ENCODE measurements around the gene SCAMP2. TPM values are rescaled to one million over a fixed set of nuclear protein-coding genes. Genes with fewer than 3 reads are reported as not detected.

SCAMP2 gene
- polyA plus RNA-seq, 1 donor = 64.7 TPM

DNA sequence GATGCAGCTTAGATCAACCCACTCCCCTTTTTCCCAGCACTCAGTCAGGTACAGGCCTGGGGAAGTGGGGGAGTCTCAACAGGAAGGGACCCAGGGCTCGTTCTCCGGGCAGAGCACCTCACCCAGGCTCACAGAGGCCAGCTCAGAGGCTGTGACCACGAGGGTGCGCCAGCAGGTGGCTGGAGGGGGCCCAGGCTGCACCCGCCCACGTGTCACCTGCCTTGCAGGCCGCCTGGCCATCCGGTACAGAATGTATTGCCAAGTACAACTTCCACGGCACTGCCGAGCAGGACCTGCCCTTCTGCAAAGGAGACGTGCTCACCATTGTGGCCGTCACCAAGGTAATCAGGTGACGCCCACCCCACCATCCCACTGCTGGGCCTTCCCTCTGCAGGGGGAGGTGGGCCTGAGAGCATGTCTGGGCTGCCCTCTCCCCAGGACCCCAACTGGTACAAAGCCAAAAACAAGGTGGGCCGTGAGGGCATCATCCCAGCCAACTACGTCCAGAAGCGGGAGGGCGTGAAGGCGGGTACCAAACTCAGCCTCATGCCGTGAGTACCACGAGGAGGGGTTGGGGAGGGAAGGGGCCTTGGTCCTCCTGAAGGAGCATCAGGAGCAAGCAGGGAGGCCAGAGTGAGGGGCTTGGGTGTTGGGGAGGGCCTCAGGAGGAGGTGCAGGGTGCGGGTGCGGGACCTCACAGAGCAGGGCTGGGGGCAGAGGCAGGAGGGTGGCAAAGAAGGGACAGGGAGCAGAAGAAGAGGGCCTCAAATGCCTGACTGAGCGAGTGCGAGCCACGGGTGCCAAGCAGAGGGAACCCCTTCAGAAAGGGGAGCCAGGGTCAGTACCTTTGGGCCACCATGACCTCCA lies 74.5 kb downstream of the SCAMP2 start:
- no peak for DNase-seq

- DNase-seq = no peak
Observed at GRCh38 chr15:74795966-74796625, 77.1 kb downstream of the SCAMP2 start.

- DNase-seq = no peak
Observed at GRCh38 chr15:74794970-74795349, 78.2 kb downstream of the SCAMP2 start.

DNA sequence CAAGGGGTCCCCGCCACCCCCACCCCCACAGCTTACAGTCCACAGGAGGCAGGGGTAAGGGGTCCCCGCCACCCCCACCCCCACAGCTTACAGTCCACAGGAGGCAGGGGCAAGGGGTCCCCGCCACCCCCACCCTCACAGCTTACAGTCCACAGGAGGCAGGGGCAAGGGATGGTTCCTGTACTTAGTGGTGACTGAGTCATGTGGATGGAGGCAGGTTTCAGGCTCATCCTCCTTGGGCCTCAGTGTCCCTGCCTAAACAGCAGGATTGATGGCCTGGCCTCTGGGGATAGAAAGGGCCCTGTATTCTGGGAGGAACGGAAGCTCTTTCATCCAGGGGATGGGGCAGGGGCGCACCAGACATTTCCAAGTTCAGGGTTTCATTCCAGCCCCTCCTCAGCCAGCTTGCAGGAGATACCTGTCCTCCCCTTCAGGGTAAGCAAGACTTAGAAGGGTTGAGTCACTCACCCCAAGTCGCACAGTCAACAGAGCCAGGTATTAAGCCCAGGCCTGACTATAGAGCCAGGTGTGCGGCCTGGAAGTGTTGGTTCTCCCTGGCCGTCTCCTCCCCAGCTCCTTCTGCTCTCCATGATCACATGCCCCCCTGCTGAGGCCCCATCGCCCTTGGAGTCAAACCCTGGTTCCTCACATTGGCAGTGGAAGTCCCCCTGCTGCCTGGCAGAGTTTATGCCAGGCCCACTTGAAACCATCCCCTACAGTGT lies 78.8 kb downstream of the SCAMP2 start:
- no peak for DNase-seq

Other genes with a start within 250 kb of the SCAMP2 start
- 45.3 TPM for gene EDC3, start 177.3 kb downstream of the SCAMP2 start, polyA plus RNA-seq (ENCODE audit: insufficient read length)
- not detected for gene CYP1A1, start 147.8 kb downstream of the SCAMP2 start, polyA plus RNA-seq (ENCODE audit: insufficient read length)
- 0.18 TPM for gene CYP1A2, start 124.5 kb downstream of the SCAMP2 start, polyA plus RNA-seq (ENCODE audit: insufficient read length)
- 46.2 TPM for gene CSK, start 91.3 kb downstream of the SCAMP2 start, polyA plus RNA-seq (ENCODE audit: insufficient read length)
- gene LMAN1L, start 60.5 kb downstream of the SCAMP2 start, polyA plus RNA-seq (ENCODE audit: insufficient read length) = not detected
- gene CPLX3, start 46.7 kb downstream of the SCAMP2 start, polyA plus RNA-seq (ENCODE audit: insufficient read length) = not detected
- gene ULK3, start 30.2 kb downstream of the SCAMP2 start, polyA plus RNA-seq (ENCODE audit: insufficient read length) = 32.5 TPM
- 65.7 TPM for gene MPI, start 16.7 kb upstream of the SCAMP2 start, polyA plus RNA-seq (ENCODE audit: insufficient read length)
- 60.9 TPM for gene FAM219B, start 33.5 kb upstream of the SCAMP2 start, polyA plus RNA-seq (ENCODE audit: insufficient read length)
- gene COX5A, start 64.7 kb upstream of the SCAMP2 start, polyA plus RNA-seq (ENCODE audit: insufficient read length) = 192 TPM
- gene RPP25, start 83.4 kb upstream of the SCAMP2 start, polyA plus RNA-seq (ENCODE audit: insufficient read length) = 3.1 TPM
- gene SCAMP5, start 122.2 kb upstream of the SCAMP2 start, polyA plus RNA-seq (ENCODE audit: insufficient read length) = 47.9 TPM
- 13.3 TPM for gene PPCDC, start 150.2 kb upstream of the SCAMP2 start, polyA plus RNA-seq (ENCODE audit: insufficient read length)

All from left kidney (tissue), 2 donors.